A673 (cell line): ENCODE results near the gene NUDC.

ENCODE experiments used
- CTCF ChIP-seq: fragments of 300-800, 200-600 bp; sonication (generic); conservative IDR thresholded peaks from 2 replicates; pipeline ENCODE4 v1.5.1; 2017; ENCODE audit warnings: low read depth, mild to moderate bottlenecking, antibody characterized with exemption, low read length, moderate library complexity, mixed read lengths
- EZH2 ChIP-seq: fragments of 200-600 bp; sonication (generic); IDR thresholded peaks from 2 replicates; pipeline ENCODE4 v1.6.1; 2017; ENCODE audit warnings: borderline replicate concordance, low read depth, mild to moderate bottlenecking, mixed read lengths, antibody characterized with exemption, low read length; ENCODE audit not compliant: poor library complexity, severe bottlenecking

GRCh38 chr1:26900815-26901511 lies 20.6 kb upstream of the NUDC start:
- no peak for TF ChIP-seq EZH2
- TF ChIP-seq CTCF, result no peak
